WI38 (cell line): ENCODE measurements around the gene PLEKHG4B.

Experiments used
- H3K4me3 ChIP-seq: 2 replicates; pipeline ENCODE4 v1.5.1; 2011; ENCODE audit warnings: low read depth, mild to moderate bottlenecking, control low read depth, low read length
- CTCF ChIP-seq: IDR thresholded peaks from 2 replicates; pipeline ENCODE4 v1.5.1; 2012; ENCODE audit warnings: low read depth, mild to moderate bottlenecking, control low read depth, low read length

PLEKHG4B gene

GRCh38 chr5:130601-131131 lies 38.7 kb downstream of the PLEKHG4B start:
- TF ChIP-seq CTCF = no peak
- H3K4me3 ChIP-seq = no peak overlapping the region

- no peak for TF ChIP-seq CTCF
- no peak overlapping the region for H3K4me3 ChIP-seq
These were observed 44.9 kb downstream of the PLEKHG4B start for GRCh38 chr5:136901-137300.

GRCh38 chr5:137741-138140 lies 45.8 kb downstream of the PLEKHG4B start:
- TF ChIP-seq CTCF = no peak
- H3K4me3 ChIP-seq = no peak overlapping the region

GRCh38 chr5:138936-139335 lies 47.0 kb downstream of the PLEKHG4B start:
- no peak overlapping the region for H3K4me3 ChIP-seq
- no peak for TF ChIP-seq CTCF

GRCh38 chr5:139579-140442 lies 47.8 kb downstream of the PLEKHG4B start:
- TF ChIP-seq CTCF = no peak

GRCh38 chr5:140443-140829 lies 48.5 kb downstream of the PLEKHG4B start:
- TF ChIP-seq CTCF = no peak

More at GRCh38 chr5:139579-140442, 47.8 kb downstream of the PLEKHG4B start:
- no peak overlapping the region for H3K4me3 ChIP-seq

GRCh38 chr5:141211-141610 lies 49.2 kb downstream of the PLEKHG4B start:
- TF ChIP-seq CTCF = no peak
- no peak overlapping the region for H3K4me3 ChIP-seq

More at GRCh38 chr5:140443-140829, 48.5 kb downstream of the PLEKHG4B start:
- H3K4me3 ChIP-seq = no peak overlapping the region
